ENCODE results near the gene ZBTB7C. TPM values are rescaled to one million over a fixed set of nuclear protein-coding genes. Genes with fewer than 3 reads are reported as not detected.

ZBTB7C gene
- total and polyA plus RNA-seq, 10 of the 15 experiments (the other 5 are each of a cell fraction or from before 2014, with no cell fraction given), result under 0.01 to 0.08 (median 0.01) TPM; not detected in 7

DNA sequence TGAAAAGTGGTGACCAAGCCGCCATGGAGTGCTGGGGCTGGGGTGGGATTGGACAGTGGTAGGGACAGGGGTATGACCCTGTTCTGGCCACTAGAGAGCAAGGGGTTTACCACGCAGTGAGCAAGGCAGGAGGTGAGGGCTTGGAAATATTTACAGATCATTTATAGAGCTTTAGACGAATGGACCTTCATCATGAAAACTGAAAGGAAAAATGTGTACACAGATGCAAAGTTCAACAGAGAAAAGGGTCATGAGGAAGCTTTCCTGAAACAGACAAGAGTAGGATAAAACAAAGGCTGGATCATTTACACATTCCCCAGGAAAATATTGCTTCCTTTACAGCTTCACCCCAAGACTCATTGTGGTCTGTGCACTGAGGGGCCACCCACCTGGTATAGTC is 348.2 kb downstream of the ZBTB7C start (continued):
- TF ChIP-seq, protein P1, sequence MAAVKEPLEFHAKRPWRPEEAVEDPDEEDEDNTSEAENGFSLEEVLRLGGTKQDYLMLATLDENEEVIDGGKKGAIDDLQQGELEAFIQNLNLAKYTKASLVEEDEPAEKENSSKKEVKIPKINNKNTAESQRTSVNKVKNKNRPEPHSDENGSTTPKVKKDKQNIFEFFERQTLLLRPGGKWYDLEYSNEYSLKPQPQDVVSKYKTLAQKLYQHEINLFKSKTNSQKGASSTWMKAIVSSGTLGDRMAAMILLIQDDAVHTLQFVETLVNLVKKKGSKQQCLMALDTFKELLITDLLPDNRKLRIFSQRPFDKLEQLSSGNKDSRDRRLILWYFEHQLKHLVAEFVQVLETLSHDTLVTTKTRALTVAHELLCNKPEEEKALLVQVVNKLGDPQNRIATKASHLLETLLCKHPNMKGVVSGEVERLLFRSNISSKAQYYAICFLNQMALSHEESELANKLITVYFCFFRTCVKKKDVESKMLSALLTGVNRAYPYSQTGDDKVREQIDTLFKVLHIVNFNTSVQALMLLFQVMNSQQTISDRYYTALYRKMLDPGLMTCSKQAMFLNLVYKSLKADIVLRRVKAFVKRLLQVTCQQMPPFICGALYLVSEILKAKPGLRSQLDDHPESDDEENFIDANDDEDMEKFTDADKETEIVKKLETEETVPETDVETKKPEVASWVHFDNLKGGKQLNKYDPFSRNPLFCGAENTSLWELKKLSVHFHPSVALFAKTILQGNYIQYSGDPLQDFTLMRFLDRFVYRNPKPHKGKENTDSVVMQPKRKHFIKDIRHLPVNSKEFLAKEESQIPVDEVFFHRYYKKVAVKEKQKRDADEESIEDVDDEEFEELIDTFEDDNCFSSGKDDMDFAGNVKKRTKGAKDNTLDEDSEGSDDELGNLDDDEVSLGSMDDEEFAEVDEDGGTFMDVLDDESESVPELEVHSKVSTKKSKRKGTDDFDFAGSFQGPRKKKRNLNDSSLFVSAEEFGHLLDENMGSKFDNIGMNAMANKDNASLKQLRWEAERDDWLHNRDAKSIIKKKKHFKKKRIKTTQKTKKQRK (IDR thresholded peaks at IDR 0.05; ENCODE audit: low read depth, low read length), result no peak
- TF ChIP-seq YY1 (IDR thresholded peaks at IDR 0.05; ENCODE audit: low read depth, low read length), result no peak
- TF ChIP-seq, protein P2, sequence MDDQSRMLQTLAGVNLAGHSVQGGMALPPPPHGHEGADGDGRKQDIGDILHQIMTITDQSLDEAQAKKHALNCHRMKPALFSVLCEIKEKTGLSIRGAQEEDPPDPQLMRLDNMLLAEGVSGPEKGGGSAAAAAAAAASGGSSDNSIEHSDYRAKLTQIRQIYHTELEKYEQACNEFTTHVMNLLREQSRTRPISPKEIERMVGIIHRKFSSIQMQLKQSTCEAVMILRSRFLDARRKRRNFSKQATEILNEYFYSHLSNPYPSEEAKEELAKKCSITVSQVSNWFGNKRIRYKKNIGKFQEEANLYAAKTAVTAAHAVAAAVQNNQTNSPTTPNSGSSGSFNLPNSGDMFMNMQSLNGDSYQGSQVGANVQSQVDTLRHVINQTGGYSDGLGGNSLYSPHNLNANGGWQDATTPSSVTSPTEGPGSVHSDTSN (IDR thresholded peaks at IDR 0.05; ENCODE audit: insufficient replicate concordance, low read depth, low read length), result no peak
- TF ChIP-seq NRF1 (conservative IDR thresholded peaks at IDR 0.05; ENCODE audit: low read depth, low read length), result no peak
- TF ChIP-seq, protein P3, sequence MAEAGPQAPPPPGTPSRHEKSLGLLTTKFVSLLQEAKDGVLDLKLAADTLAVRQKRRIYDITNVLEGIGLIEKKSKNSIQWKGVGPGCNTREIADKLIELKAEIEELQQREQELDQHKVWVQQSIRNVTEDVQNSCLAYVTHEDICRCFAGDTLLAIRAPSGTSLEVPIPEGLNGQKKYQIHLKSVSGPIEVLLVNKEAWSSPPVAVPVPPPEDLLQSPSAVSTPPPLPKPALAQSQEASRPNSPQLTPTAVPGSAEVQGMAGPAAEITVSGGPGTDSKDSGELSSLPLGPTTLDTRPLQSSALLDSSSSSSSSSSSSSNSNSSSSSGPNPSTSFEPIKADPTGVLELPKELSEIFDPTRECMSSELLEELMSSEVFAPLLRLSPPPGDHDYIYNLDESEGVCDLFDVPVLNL (IDR thresholded peaks at IDR 0.05; ENCODE audit: low read depth, low read length), result no peak
- TF ChIP-seq, protein P4, sequence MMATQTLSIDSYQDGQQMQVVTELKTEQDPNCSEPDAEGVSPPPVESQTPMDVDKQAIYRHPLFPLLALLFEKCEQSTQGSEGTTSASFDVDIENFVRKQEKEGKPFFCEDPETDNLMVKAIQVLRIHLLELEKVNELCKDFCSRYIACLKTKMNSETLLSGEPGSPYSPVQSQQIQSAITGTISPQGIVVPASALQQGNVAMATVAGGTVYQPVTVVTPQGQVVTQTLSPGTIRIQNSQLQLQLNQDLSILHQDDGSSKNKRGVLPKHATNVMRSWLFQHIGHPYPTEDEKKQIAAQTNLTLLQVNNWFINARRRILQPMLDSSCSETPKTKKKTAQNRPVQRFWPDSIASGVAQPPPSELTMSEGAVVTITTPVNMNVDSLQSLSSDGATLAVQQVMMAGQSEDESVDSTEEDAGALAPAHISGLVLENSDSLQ (IDR thresholded peaks at IDR 0.05), result no peak
- TF ChIP-seq, protein P5, sequence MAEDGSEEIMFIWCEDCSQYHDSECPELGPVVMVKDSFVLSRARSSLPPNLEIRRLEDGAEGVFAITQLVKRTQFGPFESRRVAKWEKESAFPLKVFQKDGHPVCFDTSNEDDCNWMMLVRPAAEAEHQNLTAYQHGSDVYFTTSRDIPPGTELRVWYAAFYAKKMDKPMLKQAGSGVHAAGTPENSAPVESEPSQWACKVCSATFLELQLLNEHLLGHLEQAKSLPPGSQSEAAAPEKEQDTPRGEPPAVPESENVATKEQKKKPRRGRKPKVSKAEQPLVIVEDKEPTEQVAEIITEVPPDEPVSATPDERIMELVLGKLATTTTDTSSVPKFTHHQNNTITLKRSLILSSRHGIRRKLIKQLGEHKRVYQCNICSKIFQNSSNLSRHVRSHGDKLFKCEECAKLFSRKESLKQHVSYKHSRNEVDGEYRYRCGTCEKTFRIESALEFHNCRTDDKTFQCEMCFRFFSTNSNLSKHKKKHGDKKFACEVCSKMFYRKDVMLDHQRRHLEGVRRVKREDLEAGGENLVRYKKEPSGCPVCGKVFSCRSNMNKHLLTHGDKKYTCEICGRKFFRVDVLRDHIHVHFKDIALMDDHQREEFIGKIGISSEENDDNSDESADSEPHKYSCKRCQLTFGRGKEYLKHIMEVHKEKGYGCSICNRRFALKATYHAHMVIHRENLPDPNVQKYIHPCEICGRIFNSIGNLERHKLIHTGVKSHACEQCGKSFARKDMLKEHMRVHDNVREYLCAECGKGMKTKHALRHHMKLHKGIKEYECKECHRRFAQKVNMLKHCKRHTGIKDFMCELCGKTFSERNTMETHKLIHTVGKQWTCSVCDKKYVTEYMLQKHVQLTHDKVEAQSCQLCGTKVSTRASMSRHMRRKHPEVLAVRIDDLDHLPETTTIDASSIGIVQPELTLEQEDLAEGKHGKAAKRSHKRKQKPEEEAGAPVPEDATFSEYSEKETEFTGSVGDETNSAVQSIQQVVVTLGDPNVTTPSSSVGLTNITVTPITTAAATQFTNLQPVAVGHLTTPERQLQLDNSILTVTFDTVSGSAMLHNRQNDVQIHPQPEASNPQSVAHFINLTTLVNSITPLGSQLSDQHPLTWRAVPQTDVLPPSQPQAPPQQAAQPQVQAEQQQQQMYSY (CRISPR knock-in tag; IDR thresholded peaks at IDR 0.05), result no peak
- TF ChIP-seq SUZ12 (IDR thresholded peaks at IDR 0.05; ENCODE audit: unreplicated experiment), result no peak
- TF ChIP-seq, protein P6, sequence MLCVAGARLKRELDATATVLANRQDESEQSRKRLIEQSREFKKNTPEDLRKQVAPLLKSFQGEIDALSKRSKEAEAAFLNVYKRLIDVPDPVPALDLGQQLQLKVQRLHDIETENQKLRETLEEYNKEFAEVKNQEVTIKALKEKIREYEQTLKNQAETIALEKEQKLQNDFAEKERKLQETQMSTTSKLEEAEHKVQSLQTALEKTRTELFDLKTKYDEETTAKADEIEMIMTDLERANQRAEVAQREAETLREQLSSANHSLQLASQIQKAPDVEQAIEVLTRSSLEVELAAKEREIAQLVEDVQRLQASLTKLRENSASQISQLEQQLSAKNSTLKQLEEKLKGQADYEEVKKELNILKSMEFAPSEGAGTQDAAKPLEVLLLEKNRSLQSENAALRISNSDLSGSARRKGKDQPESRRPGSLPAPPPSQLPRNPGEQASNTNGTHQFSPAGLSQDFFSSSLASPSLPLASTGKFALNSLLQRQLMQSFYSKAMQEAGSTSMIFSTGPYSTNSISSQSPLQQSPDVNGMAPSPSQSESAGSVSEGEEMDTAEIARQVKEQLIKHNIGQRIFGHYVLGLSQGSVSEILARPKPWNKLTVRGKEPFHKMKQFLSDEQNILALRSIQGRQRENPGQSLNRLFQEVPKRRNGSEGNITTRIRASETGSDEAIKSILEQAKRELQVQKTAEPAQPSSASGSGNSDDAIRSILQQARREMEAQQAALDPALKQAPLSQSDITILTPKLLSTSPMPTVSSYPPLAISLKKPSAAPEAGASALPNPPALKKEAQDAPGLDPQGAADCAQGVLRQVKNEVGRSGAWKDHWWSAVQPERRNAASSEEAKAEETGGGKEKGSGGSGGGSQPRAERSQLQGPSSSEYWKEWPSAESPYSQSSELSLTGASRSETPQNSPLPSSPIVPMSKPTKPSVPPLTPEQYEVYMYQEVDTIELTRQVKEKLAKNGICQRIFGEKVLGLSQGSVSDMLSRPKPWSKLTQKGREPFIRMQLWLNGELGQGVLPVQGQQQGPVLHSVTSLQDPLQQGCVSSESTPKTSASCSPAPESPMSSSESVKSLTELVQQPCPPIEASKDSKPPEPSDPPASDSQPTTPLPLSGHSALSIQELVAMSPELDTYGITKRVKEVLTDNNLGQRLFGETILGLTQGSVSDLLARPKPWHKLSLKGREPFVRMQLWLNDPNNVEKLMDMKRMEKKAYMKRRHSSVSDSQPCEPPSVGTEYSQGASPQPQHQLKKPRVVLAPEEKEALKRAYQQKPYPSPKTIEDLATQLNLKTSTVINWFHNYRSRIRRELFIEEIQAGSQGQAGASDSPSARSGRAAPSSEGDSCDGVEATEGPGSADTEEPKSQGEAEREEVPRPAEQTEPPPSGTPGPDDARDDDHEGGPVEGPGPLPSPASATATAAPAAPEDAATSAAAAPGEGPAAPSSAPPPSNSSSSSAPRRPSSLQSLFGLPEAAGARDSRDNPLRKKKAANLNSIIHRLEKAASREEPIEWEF (IDR thresholded peaks at IDR 0.05; ENCODE audit: insufficient replicate concordance, low read depth, low read length), result no peak
- no peak for TF ChIP-seq ZNF622 (IDR thresholded peaks at IDR 0.05)
- TF ChIP-seq CREB1 (IDR thresholded peaks at IDR 0.05; ENCODE audit: low read depth), result no peak

Measured in GM12878 (cell line).